GM06990 (cell line): ENCODE results near the gene HDDC2.
A peak's percentile ranks its signal among the peaks of the same experiment; 100 is the strongest.

ENCODE experiments used
- DNase-seq: peaks from one replicate; pipeline ENCODE4 v3.0.0-alpha.2; 2011; ENCODE audit not compliant: insufficient read length; ENCODE audit errors: extremely low read depth
- H3K27me3 ChIP-seq: replicated peaks from 2 replicates; pipeline ENCODE4 v1.6.0; 2011; ENCODE audit warnings: low read length; ENCODE audit not compliant: control insufficient read depth, insufficient read depth
- H3K36me3 ChIP-seq: 2 replicates; pipeline ENCODE4 v1.5.1; 2011; ENCODE audit warnings: low read length; ENCODE audit not compliant: control insufficient read depth, insufficient read depth
- H3K4me3 ChIP-seq: replicated peaks from 2 replicates; pipeline ENCODE4 v1.5.1; 2011; ENCODE audit warnings: low read depth, mild to moderate bottlenecking, control low read depth, low read length
- CTCF ChIP-seq: IDR thresholded peaks from 2 replicates; pipeline ENCODE4 v1.5.1; 2011; ENCODE audit warnings: low read length, control low read depth, mild to moderate bottlenecking, inconsistent platforms; ENCODE audit not compliant: insufficient read depth, poor library complexity, severe bottlenecking

HDDC2 gene

GRCh38 chr6:125310994-125311649, 9.4 kb upstream of the HDDC2 start:
- TF ChIP-seq CTCF: peak; percentile 71
- Histone ChIP-seq H3K27me3 (no peaks in the 10 kb centered on the region; the same call in 1 of the 2 replicates), H3K36me3 (no peaks in the 10 kb centered on the region), H3K4me3 (no peak overlapping the region)
- no peak for DNase-seq

- no peak for DNase-seq
- no peak for TF ChIP-seq CTCF
- H3K4me3 ChIP-seq: no peak overlapping the region
These were observed 6.3 kb upstream of the HDDC2 start for GRCh38 chr6:125307964-125308615.

GRCh38 chr6:125307150-125307838, 5.5 kb upstream of the HDDC2 start:
- Histone ChIP-seq H3K27me3 (no peaks in the 10 kb centered on the region; the same call in 1 of the 2 replicates), H3K4me3 (no peak overlapping the region), H3K36me3 (no peaks in the 10 kb centered on the region)
- DNase-seq: no peak
- no peak for TF ChIP-seq CTCF

More at GRCh38 chr6:125307964-125308615, 6.3 kb upstream of the HDDC2 start:
- H3K36me3 ChIP-seq: no peaks in the 10 kb centered on the region
- no peaks in the 10 kb centered on the region; the same call in 1 of the 2 replicates for H3K27me3 ChIP-seq

- no peaks in the 10 kb centered on the region for H3K36me3 ChIP-seq
- TF ChIP-seq CTCF: no peak
- H3K4me3 ChIP-seq: no peak overlapping the region
- H3K27me3 ChIP-seq: no peaks in the 10 kb centered on the region; the same call in 1 of the 2 replicates
- no peak for DNase-seq
These were observed 5.0 kb upstream of the HDDC2 start for GRCh38 chr6:125306756-125307149.

- no peak for TF ChIP-seq CTCF
- DNase-seq: no peak
- no peak overlapping the region for H3K4me3 ChIP-seq
- H3K36me3 ChIP-seq: no peaks in the 10 kb centered on the region
- H3K27me3 ChIP-seq: no peaks in the 10 kb centered on the region; the same call in 1 of the 2 replicates
These were observed 3.3 kb upstream of the HDDC2 start for GRCh38 chr6:125304970-125305660.
